ENCODE results near the gene PCK1.

GRCh38 chr20:57595041-57596030 lies 34.4 kb downstream of the PCK1 start:
- TF ChIP-seq ZNF274 (IDR thresholded peaks at IDR 0.05; ENCODE audit: low read depth, low read length) (no peak), YY1 (IDR thresholded peaks at IDR 0.05; ENCODE audit: insufficient read depth, insufficient read length) (no peak)
